Measurements from ENCODE around the gene EGFLAM.

- TF ChIP-seq CTCF (IDR thresholded peaks at IDR 0.05) (no peak), POLR2A (IDR thresholded peaks at IDR 0.05) (no peak), EP300 (IDR thresholded peaks at IDR 0.05) (no peak), POLR2AphosphoS5 (IDR thresholded peaks at IDR 0.05) (no peak)
Measured at GRCh38 chr5:38442247-38442573, 183.9 kb downstream of the EGFLAM start.
